K562 (cell line): ENCODE results near the gene CTDSP1. TPM values are rescaled to one million over a fixed set of nuclear protein-coding genes. Genes with fewer than 3 reads are reported as not detected.
A peak's percentile ranks its signal among the peaks of the same experiment; 100 is the strongest.

Source experiments
- ATF1 ChIP-seq, 2 experiments: fragments of 450-650 bp in 1 of 2; IDR thresholded peaks; 2 replicates each; pipeline ENCODE4 v1.6.1; 2016; ENCODE audit warnings: missing compliant biosample characterization in 1 of 2, missing genetic modification characterization in 1 of 2
- CBX1 ChIP-seq: sonication (generic); IDR thresholded peaks from 2 replicates; pipeline ENCODE4 v1.6.1; 2016; ENCODE audit warnings: antibody characterized with exemption, low read depth, mild to moderate bottlenecking
- KAT2B ChIP-seq: IDR thresholded peaks from one replicate; pipeline ENCODE4 v1.6.1; 2012; ENCODE audit warnings: low read depth, mild to moderate bottlenecking, control low read depth, inconsistent platforms, low read length, moderate library complexity
- KLF1 ChIP-seq: fragments of 450-650 bp; IDR thresholded peaks from 2 replicates; pipeline ENCODE4 v1.6.1; 2016; ENCODE audit warnings: missing genetic modification characterization, missing compliant biosample characterization
- LCOR ChIP-seq: sonication (generic); formaldehyde crosslinking; IDR thresholded peaks from 2 replicates; pipeline ENCODE4 v1.8.0; 2022; ENCODE audit warnings: mild to moderate bottlenecking, missing genetic modification reagents
- MAZ ChIP-seq, 2 experiments: fragments of 450-650 bp in 1 of 2; sonication (generic) in 1 of 2; formaldehyde crosslinking; IDR thresholded peaks in 1 of 2; conservative IDR thresholded peaks in 1 of 2; 2 replicates each; pipeline versions ENCODE4 v1.4.0 to v1.5.0; 2020; ENCODE audit warnings: mild to moderate bottlenecking in 1 of 2, missing genetic modification reagents in 1 of 2
- MTA2 ChIP-seq: fragments of 450-650 bp; IDR thresholded peaks from 2 replicates; pipeline ENCODE4 v1.6.1; 2016; ENCODE audit warnings: low read depth
- NFE2L1 ChIP-seq: fragments of 450-650 bp; IDR thresholded peaks from 2 replicates; pipeline ENCODE4 v1.6.1; 2016; ENCODE audit warnings: missing genetic modification characterization, low read depth, mild to moderate bottlenecking, missing compliant biosample characterization, moderate library complexity, borderline replicate concordance
- NFIX ChIP-seq: fragments of 250-450 bp; sonication (Bioruptor Pico); IDR thresholded peaks from 2 replicates; pipeline ENCODE4 v1.4.0; 2020; ENCODE audit warnings: low read depth, mild to moderate bottlenecking, moderate library complexity
- NR1H2 ChIP-seq: sonication (generic); formaldehyde crosslinking; IDR thresholded peaks from 2 replicates; pipeline ENCODE4 v1.4.0; 2020; ENCODE audit warnings: mild to moderate bottlenecking, missing genetic modification reagents
- PPARD ChIP-seq: fragments of 250-450 bp; sonication (Bioruptor Pico); IDR thresholded peaks from 2 replicates; pipeline ENCODE4 v1.8.0; 2022; ENCODE audit warnings: inconsistent platforms, mild to moderate bottlenecking, moderate library complexity
- RBFOX2 ChIP-seq: fragments of 200-400 bp; formaldehyde crosslinking; IDR thresholded peaks from 2 replicates; pipeline ENCODE4 v1.6.1; 2017; ENCODE audit warnings: low read depth, mild to moderate bottlenecking, low read length, moderate library complexity
- SIN3A ChIP-seq, 2 experiments: fragments of 150-350 bp in 1 of 2; IDR thresholded peaks; 2 replicates each; pipeline ENCODE4 v1.6.1; 2011 to 2016; ENCODE audit warnings: borderline replicate concordance in 2 of 2, low read depth in 2 of 2, low read length in 2 of 2, mild to moderate bottlenecking in 2 of 2, moderate library complexity in 2 of 2; ENCODE audit not compliant: control insufficient read depth in 1 of 2
- SOX6 ChIP-seq: fragments of 450-650 bp; IDR thresholded peaks from 2 replicates; pipeline ENCODE4 v1.6.1; 2014; ENCODE audit warnings: mild to moderate bottlenecking
- STAT6 ChIP-seq: sonication (generic); formaldehyde crosslinking; IDR thresholded peaks from 2 replicates; pipeline ENCODE4 v1.8.1; 2023; ENCODE audit warnings: mild to moderate bottlenecking, missing genetic modification reagents
- ZNF639 ChIP-seq, 2 experiments: fragments of 200-800 bp in 1 of 2; sonication (Bioruptor generic) in 1 of 2; sonication (generic) in 1 of 2; formaldehyde crosslinking in 1 of 2; IDR thresholded peaks in 1 of 2; conservative IDR thresholded peaks in 1 of 2; 2 replicates each; pipeline versions ENCODE4 v1.5.0 to v1.6.1; 2016 to 2020; ENCODE audit warnings: missing compliant biosample characterization in 1 of 2, missing genetic modification characterization in 1 of 2, missing genetic modification reagents in 1 of 2
- polyA plus RNA-seq, 8 experiments: library from polyadenylated mRNA; depleted of rRNA in 4 of 8; stranded (reverse) in 5 of 8; unstranded in 3 of 8; fragments of >200 nt; fragmentation: Nextera tagmentation in 2 of 8; fragmentation: Illumina TruSeq in 1 of 8; extraction: Ambion mirVana in 2 of 8; extraction: Trizol in 1 of 8; gene quantifications; 2 replicates each; pipeline versions ENCODE4 v1.2.1 to v1.2.3, GENCODE V29; 2011 to 2014; ENCODE audit warnings: inconsistent platforms in 1 of 8, missing spikeins in 1 of 8
- total RNA-seq, 7 experiments: library from RNA; depleted of rRNA in 6 of 7; stranded (reverse); fragments of >200 nt in 6 of 7; fragmentation: Illumina TruSeq in 2 of 7; extraction: Trizol in 2 of 7; gene quantifications; 2 replicates each; pipeline versions ENCODE4 v1.2.1 to v1.2.3, GENCODE V29; 2011 to 2021; ENCODE audit warnings: low replicate concordance in 1 of 7
- TF ChIP-seq, protein P1 (sequence below): fragments of 250-450 bp; sonication (Bioruptor Pico); IDR thresholded peaks from 2 replicates; pipeline ENCODE4 v1.5.0; 2021
- TF ChIP-seq, protein P2 (sequence below), 3 experiments: fragments of 200-800 bp in 1 of 3; sonication (Bioruptor generic) in 1 of 3; sonication (generic) in 1 of 3; formaldehyde crosslinking in 1 of 3; IDR thresholded peaks; 2 replicates each; pipeline versions ENCODE4 v1.6.1 to v1.8.0; 2016 to 2022; ENCODE audit warnings: mild to moderate bottlenecking in 2 of 3, missing compliant biosample characterization in 2 of 3, missing genetic modification characterization in 2 of 3, missing genetic modification reagents in 1 of 3
- TF ChIP-seq, protein P3 (sequence below): fragments of 450-650 bp; conservative IDR thresholded peaks from 2 replicates; pipeline ENCODE4 v1.6.1; 2016; ENCODE audit warnings: missing genetic modification characterization, low read depth, mild to moderate bottlenecking, missing compliant biosample characterization, moderate library complexity

The CTDSP1 gene
- total and polyA plus RNA-seq, 9 of the 15 experiments (the other 6 are each of a cell fraction or from before 2014, with no cell fraction given): 2.4 to 74.8 (median 45.8) TPM

GRCh38 chr2:218422403-218423086 lies 22.9 kb downstream of the CTDSP1 start (continued):
- TF ChIP-seq, protein P1, sequence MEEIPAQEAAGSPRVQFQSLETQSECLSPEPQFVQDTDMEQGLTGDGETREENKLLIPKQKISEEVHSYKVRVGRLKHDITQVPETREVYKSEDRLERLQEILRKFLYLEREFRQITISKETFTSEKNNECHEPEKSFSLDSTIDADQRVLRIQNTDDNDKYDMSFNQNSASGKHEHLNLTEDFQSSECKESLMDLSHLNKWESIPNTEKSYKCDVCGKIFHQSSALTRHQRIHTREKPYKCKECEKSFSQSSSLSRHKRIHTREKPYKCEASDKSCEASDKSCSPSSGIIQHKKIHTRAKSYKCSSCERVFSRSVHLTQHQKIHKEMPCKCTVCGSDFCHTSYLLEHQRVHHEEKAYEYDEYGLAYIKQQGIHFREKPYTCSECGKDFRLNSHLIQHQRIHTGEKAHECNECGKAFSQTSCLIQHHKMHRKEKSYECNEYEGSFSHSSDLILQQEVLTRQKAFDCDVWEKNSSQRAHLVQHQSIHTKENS (CRISPR knock-in tag): no peak
- peak; percentile 86 for TF ChIP-seq MTA2
- no peak for TF ChIP-seq CBX1
- no peak for TF ChIP-seq SIN3A (IDR thresholded peaks at IDR 0.05; ENCODE audit: borderline replicate concordance in 2 of 2, control insufficient read depth in 1 of 2, low read depth in 2 of 2, low read length in 2 of 2)
- no peak for TF ChIP-seq KLF1 (tag)
- peak; percentile 74 for TF ChIP-seq SOX6
- TF ChIP-seq, protein P2, sequence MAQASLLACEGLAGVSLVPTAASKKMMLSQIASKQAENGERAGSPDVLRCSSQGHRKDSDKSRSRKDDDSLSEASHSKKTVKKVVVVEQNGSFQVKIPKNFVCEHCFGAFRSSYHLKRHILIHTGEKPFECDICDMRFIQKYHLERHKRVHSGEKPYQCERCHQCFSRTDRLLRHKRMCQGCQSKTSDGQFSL (CRISPR knock-in tag; IDR thresholded peaks at IDR 0.05): no peak
- TF ChIP-seq, protein P2 (tag; IDR thresholded peaks at IDR 0.05): no peak
- no peak for TF ChIP-seq NFE2L1 (tag)
- no peak for TF ChIP-seq LCOR (CRISPR knock-in tag)
- TF ChIP-seq NR1H2 (CRISPR knock-in tag): no peak
- peak; percentile 24; the same call in 1 of the 2 replicates for TF ChIP-seq RBFOX2
- no peak for TF ChIP-seq STAT6 (CRISPR knock-in tag)
- TF ChIP-seq, protein P3, sequence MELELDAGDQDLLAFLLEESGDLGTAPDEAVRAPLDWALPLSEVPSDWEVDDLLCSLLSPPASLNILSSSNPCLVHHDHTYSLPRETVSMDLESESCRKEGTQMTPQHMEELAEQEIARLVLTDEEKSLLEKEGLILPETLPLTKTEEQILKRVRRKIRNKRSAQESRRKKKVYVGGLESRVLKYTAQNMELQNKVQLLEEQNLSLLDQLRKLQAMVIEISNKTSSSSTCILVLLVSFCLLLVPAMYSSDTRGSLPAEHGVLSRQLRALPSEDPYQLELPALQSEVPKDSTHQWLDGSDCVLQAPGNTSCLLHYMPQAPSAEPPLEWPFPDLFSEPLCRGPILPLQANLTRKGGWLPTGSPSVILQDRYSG (tag): no peak
- TF ChIP-seq PPARD: no peak
- TF ChIP-seq MAZ (CRISPR knock-in tag; conservative IDR thresholded peaks at IDR 0.05 in 1 of 2, IDR thresholded peaks at IDR 0.05 in 1 of 2): no peak
- no peak for TF ChIP-seq ATF1 (CRISPR knock-in tag; IDR thresholded peaks at IDR 0.05)
- no peak for TF ChIP-seq ATF1 (tag; IDR thresholded peaks at IDR 0.05)
- TF ChIP-seq KAT2B: no peak
- no peak for TF ChIP-seq ZNF639 (CRISPR knock-in tag; conservative IDR thresholded peaks at IDR 0.05 in 1 of 2, IDR thresholded peaks at IDR 0.05 in 1 of 2)
- no peak for TF ChIP-seq NFIX (CRISPR knock-in tag)
